Thoracic aorta (tissue), 2 donors: Measurements from ENCODE around the gene TRIP10. TPM values are rescaled to one million over a fixed set of nuclear protein-coding genes. Genes with fewer than 3 reads are reported as not detected.
"Not testable (repeated sequence)": the region's sequence is repeated elsewhere in the genome, so short reads cannot be mapped to it uniquely, and the experiment has no call there.

Source experiments
- ATAC-seq: fragments of 150-250 bp; one replicate; pipeline ENCODE4 v1.8.0; 2017; ENCODE audit warnings: low read depth; ENCODE audit not compliant: insufficient number of reproducible peaks, low FRiP score
- DNase-seq: peaks from one replicate; pipeline ENCODE4 v3.0.0-alpha.2; 2020; ENCODE audit warnings: low spot score
- H3K27ac ChIP-seq, 2 donors: fragments of 200-600 bp; sonication (generic); 1 replicate in 1 of 2; 2 replicates in 1 of 2; pipeline ENCODE4 v1.5.1; 2016; ENCODE audit warnings: mild to moderate bottlenecking in 2 of 2, moderate library complexity in 2 of 2
- H3K27me3 ChIP-seq: fragments of 200-600 bp; sonication (generic); replicated peaks from 2 replicates; pipeline ENCODE4 v1.6.0; 2016; ENCODE audit warnings: mild to moderate bottlenecking; ENCODE audit not compliant: insufficient read depth
- H3K36me3 ChIP-seq: fragments of 200-600 bp; sonication (generic); one replicate; pipeline ENCODE4 v1.5.1; 2016
- H3K4me1 ChIP-seq, 2 donors: fragments of 200-600 bp; sonication (generic); 1 replicate in 1 of 2; 2 replicates in 1 of 2; pipeline versions ENCODE4 v1.5.1 to v1.6.0; 2016; ENCODE audit warnings: low read depth in 2 of 2, mild to moderate bottlenecking in 1 of 2; ENCODE audit not compliant: control insufficient read depth in 1 of 2
- H3K4me3 ChIP-seq: fragments of 200-600 bp; sonication (generic); 2 replicates; pipeline ENCODE4 v1.5.1; 2016; ENCODE audit warnings: mild to moderate bottlenecking
- H3K9me3 ChIP-seq: fragments of 200-600 bp; sonication (generic); 2 replicates; pipeline ENCODE4 v1.5.1; 2016
- CTCF ChIP-seq: fragments of 200-600 bp; sonication (generic); IDR thresholded peaks from one replicate; pipeline ENCODE4 v1.5.1; 2019; ENCODE audit warnings: antibody characterized with exemption
- total RNA-seq, 2 donors: library from RNA; depleted of rRNA; stranded (reverse); fragments of >200 nt; gene quantifications; one replicate each; pipeline versions ENCODE4 v1.1.0 to v1.2.3, GENCODE V29; 2016

The TRIP10 gene
- total RNA-seq, 2 donors from 2014 or later: 98.2 to 105 TPM

- no peaks in the 10 kb centered on the region for H3K36me3 ChIP-seq
- H3K27ac ChIP-seq: no peak overlapping the region
- ATAC-seq (no peak), DNase-seq (no peak)
- no peak for TF ChIP-seq CTCF
- peaks cover 2 to 9% of the 10 kb centered on the region in 2 donors for H3K4me1 ChIP-seq
- H3K4me3 ChIP-seq: peak overlapping the region; percentile 62
- no peaks in the 10 kb centered on the region for H3K27me3 ChIP-seq
- no peaks in the 10 kb centered on the region for H3K9me3 ChIP-seq
Measured at GRCh38 chr19:6766357-6767080, 27.0 kb downstream of the TRIP10 start.

DNA sequence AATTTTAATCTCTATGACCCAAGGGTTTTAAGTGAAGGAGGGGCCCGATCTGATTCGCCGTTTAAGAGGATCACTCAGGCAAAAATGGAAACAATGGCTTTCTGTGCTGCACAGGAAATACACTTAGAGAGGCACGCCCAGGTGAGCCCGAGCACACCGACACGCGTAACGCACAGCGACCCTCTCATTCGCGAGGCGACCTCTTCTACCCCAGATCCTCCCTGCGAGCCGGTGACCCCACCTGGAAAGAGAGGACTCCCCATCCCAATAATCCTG lies 27.5 kb downstream of the TRIP10 start:
- ATAC-seq (no peak), DNase-seq (no peak)
- H3K27ac ChIP-seq: no peak overlapping the region
- no peak for TF ChIP-seq CTCF
- H3K4me1 ChIP-seq: peaks cover 2 to 9% of the 10 kb centered on the region in 2 donors
- no peaks in the 10 kb centered on the region for H3K27me3 ChIP-seq
- H3K9me3 ChIP-seq: no peaks in the 10 kb centered on the region
- H3K4me3 ChIP-seq: peak overlapping the region; percentile 62
- H3K36me3 ChIP-seq: no peaks in the 10 kb centered on the region

DNA sequence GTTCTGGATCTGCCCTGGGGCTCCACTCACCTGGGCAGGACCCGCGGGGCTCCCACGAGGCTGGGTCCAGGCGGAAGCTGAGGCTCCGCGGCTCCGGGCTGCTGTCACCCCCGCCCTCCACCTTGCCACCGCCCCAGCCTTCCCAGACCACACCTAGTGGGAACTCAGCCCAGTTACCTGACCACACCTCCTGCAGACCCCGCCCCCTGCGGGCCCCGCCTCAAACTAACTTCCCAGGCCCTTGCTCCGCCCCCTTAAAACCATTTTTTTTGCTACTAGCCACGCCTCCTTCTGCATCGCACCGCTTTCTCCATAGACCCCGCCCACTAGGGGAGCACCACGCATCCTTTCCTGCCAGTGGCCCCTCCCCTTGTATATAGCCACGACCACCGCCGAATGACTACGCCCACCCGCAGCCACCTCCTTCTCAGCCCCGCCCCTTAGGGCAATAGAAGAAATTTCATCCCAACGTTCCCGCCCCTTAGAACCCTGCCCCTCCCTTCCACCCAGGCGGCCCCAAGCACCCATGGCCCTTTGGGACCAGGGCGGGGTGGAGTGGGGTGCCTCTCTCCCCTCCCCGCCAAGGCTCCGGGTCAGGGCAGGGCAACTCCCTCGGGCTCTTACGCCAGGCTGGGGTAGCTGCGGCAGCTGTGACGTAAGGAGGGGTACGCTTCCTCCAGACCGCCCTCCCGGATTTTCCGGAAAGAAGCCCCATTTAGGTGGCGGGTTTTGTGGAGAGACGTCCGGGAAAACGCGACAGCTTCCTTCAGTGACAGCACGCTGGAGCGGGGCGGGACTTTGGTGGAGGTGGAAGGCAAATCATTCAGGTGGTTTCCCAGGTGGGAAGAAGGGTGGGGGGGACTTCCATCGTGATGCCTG lies 28.1 kb downstream of the TRIP10 start, which contains the start of gene SH2D3A:
TSS of gene SH2D3A (minus strand) at position 79 of the 879 bp plus-strand sequence. CDS start 3,687 bp downstream, outside the sequence.
- Histone ChIP-seq H3K27me3 (no peaks in the 10 kb centered on the region), H3K27ac (no peak within 1 kb of the TSS), H3K9me3 (no peaks in the 10 kb centered on the region), H3K4me3 (peak within 1 kb of the TSS; percentile 62), H3K4me1 (peaks cover 2 to 9% of the 10 kb centered on the region in 2 donors), H3K36me3 (no peaks in the 10 kb centered on the region)
- DNase-seq: no peak
- no peak for ATAC-seq
- no peak for TF ChIP-seq CTCF

DNA sequence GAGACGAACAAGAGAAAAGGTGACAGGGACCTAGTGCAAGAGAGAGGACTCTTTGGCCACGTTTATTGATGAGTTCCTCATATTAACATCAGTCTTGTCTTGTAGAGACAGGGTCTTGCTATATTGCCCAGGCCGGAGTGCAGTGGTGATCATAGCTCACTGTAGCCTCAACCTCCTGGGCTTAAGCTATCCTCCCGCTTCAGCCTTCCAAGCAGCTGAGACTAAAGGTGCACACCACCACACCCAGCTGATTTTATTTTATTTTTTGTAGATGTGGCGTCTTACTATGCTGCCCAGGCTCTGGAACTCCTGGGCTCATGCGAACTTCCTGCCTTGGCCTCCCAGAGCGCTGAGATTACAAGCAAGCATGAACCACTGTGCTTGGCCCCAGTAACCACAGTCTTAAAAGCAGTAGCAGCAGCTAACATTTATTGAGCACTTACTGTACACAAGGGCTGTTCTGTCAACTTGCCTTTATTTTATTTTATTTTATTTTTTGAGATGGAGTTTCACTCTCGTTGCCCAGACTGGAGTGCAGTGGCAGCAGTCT lies 28.8 kb downstream of the TRIP10 start:
- no peak for DNase-seq
- no peaks in the 10 kb centered on the region for H3K9me3 ChIP-seq
- H3K27ac ChIP-seq: no peak overlapping the region
- no peaks in the 10 kb centered on the region for H3K36me3 ChIP-seq
- ATAC-seq: no peak
- H3K27me3 ChIP-seq: no peaks in the 10 kb centered on the region
- H3K4me3 ChIP-seq: no peak overlapping the region
- no peak for TF ChIP-seq CTCF
- peaks cover 2 to 9% of the 10 kb centered on the region in 2 donors for H3K4me1 ChIP-seq

DNA sequence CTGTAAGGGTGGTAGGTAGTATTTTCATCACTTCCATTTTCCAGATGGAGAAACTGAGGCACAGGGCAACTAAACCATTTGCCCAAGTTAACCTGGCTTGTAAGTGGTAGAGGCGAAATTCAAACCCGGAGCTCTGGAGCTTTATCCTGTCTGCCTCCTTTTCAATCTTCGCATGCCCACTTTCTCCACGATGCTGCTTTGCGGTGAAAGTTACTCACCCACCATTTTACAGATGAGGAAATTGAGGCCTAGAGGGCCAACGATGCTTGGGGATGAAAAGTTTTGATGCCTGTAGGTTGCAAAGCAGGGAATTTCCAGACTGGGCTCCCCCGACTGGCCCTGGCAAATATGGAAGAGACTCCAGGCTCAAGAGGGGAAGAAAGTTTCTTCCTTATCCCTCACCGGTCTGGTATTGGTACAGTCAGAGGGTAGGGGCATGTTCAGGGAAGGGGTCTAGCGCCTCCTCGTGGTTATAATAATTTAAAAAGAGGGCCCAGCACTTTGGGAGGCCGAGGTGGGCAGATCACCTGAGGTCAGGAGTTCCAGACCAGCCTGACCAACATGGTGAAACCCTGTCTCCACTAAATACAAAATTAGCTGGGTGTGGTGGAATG lies 29.6 kb downstream of the TRIP10 start:
- ATAC-seq (no peak), DNase-seq (no peak)
- TF ChIP-seq CTCF: no peak
- H3K4me3 ChIP-seq: no peak overlapping the region
- no peaks in the 10 kb centered on the region for H3K36me3 ChIP-seq
- no peak overlapping the region for H3K27ac ChIP-seq
- H3K27me3 ChIP-seq: no peaks in the 10 kb centered on the region
- no peaks in the 10 kb centered on the region for H3K9me3 ChIP-seq
- peaks cover 2 to 9% of the 10 kb centered on the region in 2 donors for H3K4me1 ChIP-seq

DNA sequence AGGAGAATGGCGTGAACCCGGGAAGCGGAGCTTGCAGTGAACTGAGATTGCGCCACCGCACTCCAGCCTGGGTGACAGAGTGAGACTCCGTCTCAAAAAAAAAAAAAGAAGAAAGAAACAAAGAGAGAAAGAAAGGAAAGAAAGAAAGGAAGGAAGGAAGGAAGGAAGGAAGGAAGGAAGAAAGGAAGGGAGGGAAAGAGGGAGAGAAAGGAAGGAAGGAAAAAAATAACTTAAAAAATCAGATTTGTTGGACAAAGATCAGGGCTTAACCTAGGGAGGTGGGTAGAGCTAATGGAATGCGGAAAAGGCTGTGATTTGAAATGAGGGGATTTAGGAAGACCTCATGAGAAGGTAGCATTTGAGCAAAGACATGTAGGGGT lies 32.2 kb downstream of the TRIP10 start:
- H3K9me3 ChIP-seq, H3K27ac ChIP-seq, ATAC-seq: not testable (repeated sequence)

More for the DNA sequence above, 32.2 kb downstream of the TRIP10 start:
- H3K4me1 ChIP-seq, DNase-seq, H3K27me3 ChIP-seq, H3K36me3 ChIP-seq, H3K4me3 ChIP-seq: not testable (repeated sequence)
